PC-3 (cell line): ENCODE measurements around the gene MSGN1. TPM values are rescaled to one million over a fixed set of nuclear protein-coding genes. Genes with fewer than 3 reads are reported as not detected.

Experiments used
- ATAC-seq: fragments of 200-7000 bp; cut with Tn5 transposase; 2 replicates; pipeline ENCODE4 v1.9.1; 2020; ENCODE audit warnings: mild to moderate bottlenecking, moderate library complexity
- BruUV-seq: library from RNA; stranded (reverse); fragments of 400-500 nt; replicated peaks from 2 replicates; lab custom pipeline; 2021; lab: Mats Ljungman, UMichigan
- CTCF ChIA-PET: fragments of 300-600 bp; sonication (Branson Sonifier 250); formaldehyde crosslinking; loops from one replicate; lab custom pipeline; 2022; ENCODE audit warnings: antibody characterized with exemption; lab: Charles Lee
- POLR2A ChIA-PET: fragments of 300-600 bp; sonication (Branson Sonifier 250); formaldehyde crosslinking; loops from one replicate; lab custom pipeline; 2022; ENCODE audit warnings: antibody characterized with exemption; ENCODE audit not compliant: unreplicated experiment; lab: Charles Lee
- DNase-seq: peaks from one replicate; pipeline ENCODE4 v3.0.0-alpha.2; 2015
- H2AFZ ChIP-seq: fragments of 300-600 bp; sonication (generic); 2 replicates; pipeline ENCODE4 v1.6.0; 2016; ENCODE audit warnings: antibody characterized with exemption, low read length
- H3F3A ChIP-seq: fragments of 300-600 bp; sonication (generic); one replicate; pipeline ENCODE4 v1.6.0; 2017; ENCODE audit warnings: antibody characterized with exemption, low read length, control low read depth, mild to moderate bottlenecking; ENCODE audit not compliant: unreplicated experiment
- H3K27ac ChIP-seq: fragments of 300-600 bp; sonication (generic); 2 replicates; pipeline ENCODE4 v1.5.1; 2016; ENCODE audit warnings: mild to moderate bottlenecking, low read length
- H3K27me3 ChIP-seq: fragments of 300-600 bp; sonication (generic); 2 replicates; pipeline ENCODE4 v1.6.1; 2016; ENCODE audit warnings: low read length, mixed read lengths
- H3K36me3 ChIP-seq: fragments of 300-600 bp; sonication (generic); 2 replicates; pipeline ENCODE4 v1.6.1; 2016; ENCODE audit warnings: low read depth, mixed run types, low read length, mixed read lengths
- H3K4me1 ChIP-seq: fragments of 300-600 bp; sonication (generic); 2 replicates; pipeline ENCODE4 v1.5.1; 2016; ENCODE audit warnings: low read length; ENCODE audit not compliant: insufficient read depth
- H3K4me2 ChIP-seq: fragments of 300-600 bp; sonication (generic); 2 replicates; pipeline ENCODE4 v1.6.0; 2016; ENCODE audit warnings: low read length
- H3K4me3 ChIP-seq: fragments of 300-600 bp; sonication (generic); 2 replicates; pipeline ENCODE4 v1.5.1; 2016; ENCODE audit warnings: mild to moderate bottlenecking, low read length, mixed read lengths
- H3K79me2 ChIP-seq: fragments of 300-600 bp; sonication (generic); 2 replicates; pipeline ENCODE4 v1.6.1; 2017; ENCODE audit warnings: low read length, mixed read lengths
- H3K9ac ChIP-seq: fragments of 300-600 bp; sonication (generic); 2 replicates; pipeline ENCODE4 v1.6.0; 2016; ENCODE audit warnings: mild to moderate bottlenecking, low read length
- H3K9me2 ChIP-seq: fragments of 300-600 bp; sonication (generic); replicated peaks from 2 replicates; pipeline ENCODE4 v1.6.1; 2016; ENCODE audit warnings: mixed run types, low read length, mixed read lengths
- H3K9me3 ChIP-seq: fragments of 300-600 bp; sonication (generic); 2 replicates; pipeline ENCODE4 v1.6.1; 2016; ENCODE audit warnings: low read length, mixed read lengths
- H4K20me1 ChIP-seq: fragments of 300-600 bp; sonication (generic); 2 replicates; pipeline ENCODE4 v1.6.1; 2016; ENCODE audit warnings: low read length, mixed read lengths
- CTCF ChIP-seq: fragments of 300-600 bp; sonication (generic); conservative IDR thresholded peaks from 2 replicates; pipeline ENCODE4 v1.5.1; 2017; ENCODE audit warnings: antibody characterized with exemption, low read depth, mild to moderate bottlenecking, low read length
- EZH2 ChIP-seq: fragments of 300-600 bp; sonication (generic); IDR thresholded peaks from one replicate; pipeline ENCODE4 v1.6.1; 2017; ENCODE audit warnings: antibody characterized with exemption, mild to moderate bottlenecking, low read length; ENCODE audit not compliant: unreplicated experiment
- EZH2phosphoT487 ChIP-seq: fragments of 300-600 bp; sonication (generic); IDR thresholded peaks from 2 replicates; pipeline ENCODE4 v1.6.1; 2018; ENCODE audit warnings: mild to moderate bottlenecking, antibody characterized with exemption, low read length, borderline replicate concordance
- intact Hi-C: fragments of 100-400 bp; cut with micrococcal nuclease; formaldehyde crosslinking; loops from 2 replicates; pipeline ENCODE4 v1.9.0; 2023
- total RNA-seq: library from RNA; depleted of rRNA; stranded (reverse); fragments of >200 nt; gene quantifications from 2 replicates; pipeline ENCODE4 v1.2.3, GENCODE V29; 2014

MSGN1 gene
- total RNA-seq, 1 experiment from 2014 or later: not detected

GRCh38 chr2:17804358-17804757, 11.9 kb upstream of the MSGN1 start:
- Histone ChIP-seq H3K9ac (no peak overlapping the region), H3K4me2 (no peak overlapping the region), H3K27me3 (peaks cover 46% of the 10 kb centered on the region), H3K9me3 (no peaks in the 10 kb centered on the region), H3K4me1 (no peaks in the 10 kb centered on the region), H3K9me2 (no peaks in the 10 kb centered on the region), H3K36me3 (no peaks in the 10 kb centered on the region), H3K27ac (no peak overlapping the region), H3F3A (no peaks in the 10 kb centered on the region), H4K20me1 (no peaks in the 10 kb centered on the region), H3K4me3 (no peak overlapping the region), H2AFZ (no peak overlapping the region), H3K79me2 (no peaks in the 10 kb centered on the region)
- TF ChIP-seq EZH2phosphoT487 (no peak), CTCF (no peak), EZH2 (no peak)
- DNase-seq (no peak), ATAC-seq (no peak)
- ChIA-PET POLR2A (no interaction called here), CTCF (no interaction called here)
- no TSS peak for BruUV-seq
- intact Hi-C loops: no loop called here

- POLR2A ChIA-PET: no interaction called here
- ATAC-seq (no peak), DNase-seq (no peak)
- no peaks in the 10 kb centered on the region for H4K20me1 ChIP-seq
- no peaks in the 10 kb centered on the region for H3K9me2 ChIP-seq
- no peaks in the 10 kb centered on the region for H3F3A ChIP-seq
- no peak overlapping the region for H2AFZ ChIP-seq
- no peaks in the 10 kb centered on the region for H3K79me2 ChIP-seq
- no peak overlapping the region for H3K4me3 ChIP-seq
- intact Hi-C loops: no loop called here
- TF ChIP-seq CTCF (no peak), EZH2 (no peak), EZH2phosphoT487 (no peak)
- BruUV-seq: no TSS peak
- H3K9ac ChIP-seq: no peak overlapping the region
- H3K4me1 ChIP-seq: no peaks in the 10 kb centered on the region
- CTCF ChIA-PET: no interaction called here
- no peaks in the 10 kb centered on the region for H3K9me3 ChIP-seq
- peaks cover 42% of the 10 kb centered on the region for H3K27me3 ChIP-seq
- no peak overlapping the region for H3K4me2 ChIP-seq
- H3K27ac ChIP-seq: no peak overlapping the region
- no peaks in the 10 kb centered on the region for H3K36me3 ChIP-seq
Measured at GRCh38 chr2:17805166-17805565, 11.1 kb upstream of the MSGN1 start.

- no peak overlapping the region for H3K27ac ChIP-seq
- H3K4me3 ChIP-seq: no peak overlapping the region
- TF ChIP-seq EZH2 (no peak), EZH2phosphoT487 (no peak), CTCF (no peak)
- H3K4me2 ChIP-seq: no peak overlapping the region
- H2AFZ ChIP-seq: no peak overlapping the region
- no peak overlapping the region for H3K9ac ChIP-seq
- ChIA-PET POLR2A (no interaction called here), CTCF (no interaction called here)
- BruUV-seq: no TSS peak
- ATAC-seq: no peak
- H4K20me1 ChIP-seq: no peaks in the 10 kb centered on the region
- H3K36me3 ChIP-seq: no peaks in the 10 kb centered on the region
- intact Hi-C loops: no loop called here
- H3F3A ChIP-seq: no peaks in the 10 kb centered on the region
- no peaks in the 10 kb centered on the region for H3K9me3 ChIP-seq
- peaks cover 36% of the 10 kb centered on the region for H3K27me3 ChIP-seq
- H3K9me2 ChIP-seq: no peaks in the 10 kb centered on the region
- H3K79me2 ChIP-seq: no peaks in the 10 kb centered on the region
- H3K4me1 ChIP-seq: no peaks in the 10 kb centered on the region
- no peak for DNase-seq
Measured at GRCh38 chr2:17805717-17806363, 10.4 kb upstream of the MSGN1 start.
